ENCODE results near the gene CDH16.

GRCh38 chr16:66935314-66936011 is 16.8 kb upstream of the CDH16 start, which contains the start of gene CES2:
- no peak for TF ChIP-seq POLR2AphosphoS5 (IDR thresholded peaks at IDR 0.05; ENCODE audit: low read depth, low read length)
- no peak for TF ChIP-seq SIN3A (IDR thresholded peaks at IDR 0.05; ENCODE audit: borderline replicate concordance, insufficient read depth, low read length)
- TF ChIP-seq, protein P1, sequence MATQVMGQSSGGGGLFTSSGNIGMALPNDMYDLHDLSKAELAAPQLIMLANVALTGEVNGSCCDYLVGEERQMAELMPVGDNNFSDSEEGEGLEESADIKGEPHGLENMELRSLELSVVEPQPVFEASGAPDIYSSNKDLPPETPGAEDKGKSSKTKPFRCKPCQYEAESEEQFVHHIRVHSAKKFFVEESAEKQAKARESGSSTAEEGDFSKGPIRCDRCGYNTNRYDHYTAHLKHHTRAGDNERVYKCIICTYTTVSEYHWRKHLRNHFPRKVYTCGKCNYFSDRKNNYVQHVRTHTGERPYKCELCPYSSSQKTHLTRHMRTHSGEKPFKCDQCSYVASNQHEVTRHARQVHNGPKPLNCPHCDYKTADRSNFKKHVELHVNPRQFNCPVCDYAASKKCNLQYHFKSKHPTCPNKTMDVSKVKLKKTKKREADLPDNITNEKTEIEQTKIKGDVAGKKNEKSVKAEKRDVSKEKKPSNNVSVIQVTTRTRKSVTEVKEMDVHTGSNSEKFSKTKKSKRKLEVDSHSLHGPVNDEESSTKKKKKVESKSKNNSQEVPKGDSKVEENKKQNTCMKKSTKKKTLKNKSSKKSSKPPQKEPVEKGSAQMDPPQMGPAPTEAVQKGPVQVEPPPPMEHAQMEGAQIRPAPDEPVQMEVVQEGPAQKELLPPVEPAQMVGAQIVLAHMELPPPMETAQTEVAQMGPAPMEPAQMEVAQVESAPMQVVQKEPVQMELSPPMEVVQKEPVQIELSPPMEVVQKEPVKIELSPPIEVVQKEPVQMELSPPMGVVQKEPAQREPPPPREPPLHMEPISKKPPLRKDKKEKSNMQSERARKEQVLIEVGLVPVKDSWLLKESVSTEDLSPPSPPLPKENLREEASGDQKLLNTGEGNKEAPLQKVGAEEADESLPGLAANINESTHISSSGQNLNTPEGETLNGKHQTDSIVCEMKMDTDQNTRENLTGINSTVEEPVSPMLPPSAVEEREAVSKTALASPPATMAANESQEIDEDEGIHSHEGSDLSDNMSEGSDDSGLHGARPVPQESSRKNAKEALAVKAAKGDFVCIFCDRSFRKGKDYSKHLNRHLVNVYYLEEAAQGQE (IDR thresholded peaks at IDR 0.05; ENCODE audit: insufficient read depth in 1 of 2, low read depth in 2 of 2, low read length in 2 of 2) = no peak
- no peak for TF ChIP-seq FOXP2 (optimal IDR thresholded peaks at IDR 0.05; ENCODE audit: borderline replicate concordance, extremely low read depth, extremely low read length, insufficient read depth)
- TF ChIP-seq TAF1 (IDR thresholded peaks at IDR 0.05; ENCODE audit: borderline replicate concordance, insufficient read depth, low read length) = no peak
